ENCODE data around the gene PHC3. TPM values are rescaled to one million over a fixed set of nuclear protein-coding genes. Genes with fewer than 3 reads are reported as not detected.
"Not testable (repeated sequence)": the region's sequence is repeated elsewhere in the genome, so short reads cannot be mapped to it uniquely, and the experiment has no call there.

The PHC3 gene
- total RNA-seq, 2 experiments from 2014 or later = 143 to 150 TPM

DNA sequence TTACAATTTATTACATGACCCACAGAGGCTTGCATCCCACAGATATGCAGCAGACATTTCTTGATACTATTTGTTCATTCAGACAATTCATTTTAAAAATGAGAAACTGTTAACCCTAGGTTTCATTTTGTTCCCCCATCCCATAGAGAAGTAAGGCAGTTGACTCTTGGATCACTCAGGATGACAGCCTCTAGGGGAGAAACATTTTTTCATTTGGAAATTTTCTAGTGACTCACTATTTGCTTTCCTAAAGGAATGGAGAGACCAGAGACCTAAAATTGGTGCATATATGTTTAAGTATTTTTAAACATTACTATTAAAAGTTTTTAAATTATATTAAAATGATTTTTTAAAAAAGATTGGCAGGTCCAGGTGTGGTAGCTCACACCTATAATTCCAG lies 19.5 kb upstream of the PHC3 start:
- Mint-ChIP-seq H3K36me3 (ENCODE audit: low read depth) (no peaks in the 10 kb centered on the region), H3K27me3 (peaks cover 24% of the 10 kb centered on the region)

DNA sequence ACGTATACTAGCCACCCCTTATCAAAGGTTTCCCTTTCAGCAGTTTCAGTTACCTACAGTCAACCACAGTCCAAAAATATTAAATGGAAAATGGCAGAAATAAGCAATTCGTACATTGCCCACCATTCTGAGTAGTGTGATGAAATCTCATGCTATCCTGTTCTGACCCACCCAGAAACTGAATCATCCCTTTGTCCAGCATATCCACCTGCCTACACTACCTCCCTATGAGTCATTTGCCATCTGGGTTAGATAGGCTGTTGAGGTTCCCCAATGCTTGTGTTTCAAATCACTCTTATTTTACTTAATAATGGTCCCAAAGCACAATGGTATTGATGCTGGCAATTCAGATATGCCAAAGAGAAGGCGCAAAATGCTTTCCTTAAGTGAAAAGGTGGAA lies 15.3 kb upstream of the PHC3 start:
- no peak for DNase-seq
- H3K9me3 Mint-ChIP-seq = no peaks in the 10 kb centered on the region
- CTCF ChIA-PET = no interaction called here
- Histone ChIP-seq H3K4me1 (ENCODE audit: insufficient read depth, low read length) (no peaks in the 10 kb centered on the region), H3K27me3 (ENCODE audit: control insufficient read depth in 1 of 2, insufficient read depth in 2 of 2, low read length in 2 of 2) (no peaks in the 10 kb centered on the region), H3K9me3 (ENCODE audit: control insufficient read depth in 1 of 2, insufficient read depth in 1 of 2, low read length in 2 of 2) (peaks cover 0 to 3% of the 10 kb centered on the region in 2 experiments), H3K36me3 (ENCODE audit: insufficient read depth, low read length) (no peaks in the 10 kb centered on the region), H3K27ac (ENCODE audit: low read depth in 1 of 2, low read length in 2 of 2) (no peak overlapping the region), H3K4me3 (ENCODE audit: low read length) (no peak overlapping the region)
- TF ChIP-seq, protein P1, sequence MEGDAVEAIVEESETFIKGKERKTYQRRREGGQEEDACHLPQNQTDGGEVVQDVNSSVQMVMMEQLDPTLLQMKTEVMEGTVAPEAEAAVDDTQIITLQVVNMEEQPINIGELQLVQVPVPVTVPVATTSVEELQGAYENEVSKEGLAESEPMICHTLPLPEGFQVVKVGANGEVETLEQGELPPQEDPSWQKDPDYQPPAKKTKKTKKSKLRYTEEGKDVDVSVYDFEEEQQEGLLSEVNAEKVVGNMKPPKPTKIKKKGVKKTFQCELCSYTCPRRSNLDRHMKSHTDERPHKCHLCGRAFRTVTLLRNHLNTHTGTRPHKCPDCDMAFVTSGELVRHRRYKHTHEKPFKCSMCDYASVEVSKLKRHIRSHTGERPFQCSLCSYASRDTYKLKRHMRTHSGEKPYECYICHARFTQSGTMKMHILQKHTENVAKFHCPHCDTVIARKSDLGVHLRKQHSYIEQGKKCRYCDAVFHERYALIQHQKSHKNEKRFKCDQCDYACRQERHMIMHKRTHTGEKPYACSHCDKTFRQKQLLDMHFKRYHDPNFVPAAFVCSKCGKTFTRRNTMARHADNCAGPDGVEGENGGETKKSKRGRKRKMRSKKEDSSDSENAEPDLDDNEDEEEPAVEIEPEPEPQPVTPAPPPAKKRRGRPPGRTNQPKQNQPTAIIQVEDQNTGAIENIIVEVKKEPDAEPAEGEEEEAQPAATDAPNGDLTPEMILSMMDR (IDR thresholded peaks at IDR 0.05) = no peak
- H3K27ac Mint-ChIP-seq = no peak overlapping the region
- H3K4me3 Mint-ChIP-seq = no peak overlapping the region
- intact Hi-C loops (cut with DNase I, micrococcal nuclease) = no loop called here
- POLR2A ChIA-PET = no interaction called here
- H3K36me3 Mint-ChIP-seq (ENCODE audit: low read depth) = no peaks in the 10 kb centered on the region
- peaks cover 11% of the 10 kb centered on the region for H3K27me3 Mint-ChIP-seq
- H3K4me1 Mint-ChIP-seq (ENCODE audit: low read depth) = no peaks in the 10 kb centered on the region
- no peak for ATAC-seq (ENCODE audit: poor library complexity)

More for the DNA sequence above, 19.5 kb upstream of the PHC3 start:
- no peak for DNase-seq
- Histone ChIP-seq H3K4me1 (ENCODE audit: insufficient read depth, low read length) (no peaks in the 10 kb centered on the region), H3K4me3 (ENCODE audit: low read length) (no peak overlapping the region), H3K27me3 (ENCODE audit: control insufficient read depth in 1 of 2, insufficient read depth in 2 of 2, low read length in 2 of 2) (peaks cover 0 to 5% of the 10 kb centered on the region in 2 experiments), H3K27ac (ENCODE audit: low read depth in 1 of 2, low read length in 2 of 2) (no peak overlapping the region), H3K9me3 (ENCODE audit: control insufficient read depth in 1 of 2, insufficient read depth in 1 of 2, low read length in 2 of 2) (no peaks in the 10 kb centered on the region), H3K36me3 (ENCODE audit: insufficient read depth, low read length) (no peaks in the 10 kb centered on the region)
- Mint-ChIP-seq H3K4me3 (no peak overlapping the region), H3K9me3 (no peaks in the 10 kb centered on the region), H3K27ac (no peak overlapping the region), H3K4me1 (ENCODE audit: low read depth) (no peaks in the 10 kb centered on the region)
- ATAC-seq (ENCODE audit: poor library complexity) = no peak
- CTCF ChIA-PET = no interaction called here
- POLR2A ChIA-PET = no interaction called here
- TF ChIP-seq, protein P1 (IDR thresholded peaks at IDR 0.05) = no peak
- intact Hi-C loops (cut with DNase I, micrococcal nuclease) = no loop called here

DNA sequence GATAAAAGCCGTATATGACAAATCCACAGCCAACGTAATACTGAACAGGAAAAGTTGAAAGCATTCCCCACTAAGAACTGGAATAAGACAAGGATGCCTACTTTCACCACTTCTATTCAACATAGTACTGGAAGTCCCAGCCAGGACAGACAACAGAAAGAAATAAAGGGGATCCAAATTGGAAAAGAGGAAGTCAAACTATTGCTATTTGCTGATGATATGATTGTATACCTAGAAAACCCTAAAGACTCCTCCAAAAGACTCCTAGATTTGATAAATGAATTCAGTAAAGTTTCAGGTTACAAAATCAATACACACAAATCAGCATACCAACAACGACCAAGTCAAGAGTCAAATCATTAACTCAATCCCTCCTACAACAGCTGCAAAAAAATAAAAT lies 14.2 kb upstream of the PHC3 start:
- CTCF ChIA-PET; POLR2A ChIA-PET; H3K36me3 Mint-ChIP-seq (ENCODE audit: low read depth); intact Hi-C loops (cut with DNase I, micrococcal nuclease); H3K9me3 ChIP-seq (ENCODE audit: control insufficient read depth in 1 of 2, insufficient read depth in 1 of 2, low read length in 2 of 2); H3K4me3 Mint-ChIP-seq; H3K27ac ChIP-seq (ENCODE audit: low read depth in 1 of 2, low read length in 2 of 2); ATAC-seq (ENCODE audit: poor library complexity); DNase-seq; H3K4me1 Mint-ChIP-seq (ENCODE audit: low read depth); H3K27ac Mint-ChIP-seq; H3K36me3 ChIP-seq (ENCODE audit: insufficient read depth, low read length); H3K4me1 ChIP-seq (ENCODE audit: insufficient read depth, low read length); H3K4me3 ChIP-seq (ENCODE audit: low read length); H3K27me3 ChIP-seq (ENCODE audit: control insufficient read depth in 1 of 2, insufficient read depth in 2 of 2, low read length in 2 of 2); H3K9me3 Mint-ChIP-seq: not testable (repeated sequence)
- H3K27me3 Mint-ChIP-seq = peaks cover 11% of the 10 kb centered on the region
